GM10266 (cell line): ENCODE results near the gene PAK5.

Experiments used
- DNase-seq: peaks from one replicate; pipeline ENCODE4 v3.0.0; 2012; ENCODE audit errors: extremely low spot score
- CTCF ChIP-seq: IDR thresholded peaks from 2 replicates; pipeline ENCODE4 v1.5.1; 2012; ENCODE audit warnings: mild to moderate bottlenecking, low read depth; ENCODE audit not compliant: control insufficient read depth, insufficient read depth; ENCODE audit errors: missing control alignments

PAK5 gene

GRCh38 chr20:9867196-9867980 lies 28.5 kb upstream of the PAK5 start:
- TF ChIP-seq CTCF, result no peak
- DNase-seq, result no peak

- no peak for TF ChIP-seq CTCF
- no peak for DNase-seq
These were observed 13.7 kb upstream of the PAK5 start for GRCh38 chr20:9852566-9852965.

GRCh38 chr20:9839626-9840025 lies 750 bp upstream of the PAK5 start:
- no peak for TF ChIP-seq CTCF
- no peak for DNase-seq

- TF ChIP-seq CTCF, result no peak
- DNase-seq, result no peak
These were observed 870 bp downstream of the PAK5 start for GRCh38 chr20:9838035-9838377.

GRCh38 chr20:9837634-9838033 lies 1.2 kb downstream of the PAK5 start:
- DNase-seq, result no peak
- TF ChIP-seq CTCF, result no peak

GRCh38 chr20:9835302-9835701 lies 3.6 kb downstream of the PAK5 start:
- no peak for TF ChIP-seq CTCF

GRCh38 chr20:9831032-9831431 lies 7.8 kb downstream of the PAK5 start:
- no peak for TF ChIP-seq CTCF
- DNase-seq, result no peak

More at GRCh38 chr20:9835302-9835701, 3.6 kb downstream of the PAK5 start:
- no peak for DNase-seq
